Measurements from ENCODE around the gene SLC35A5.

GRCh38 chr3:112560307-112560706 is 1.5 kb upstream of the SLC35A5 start:
- TF ChIP-seq, protein P1, sequence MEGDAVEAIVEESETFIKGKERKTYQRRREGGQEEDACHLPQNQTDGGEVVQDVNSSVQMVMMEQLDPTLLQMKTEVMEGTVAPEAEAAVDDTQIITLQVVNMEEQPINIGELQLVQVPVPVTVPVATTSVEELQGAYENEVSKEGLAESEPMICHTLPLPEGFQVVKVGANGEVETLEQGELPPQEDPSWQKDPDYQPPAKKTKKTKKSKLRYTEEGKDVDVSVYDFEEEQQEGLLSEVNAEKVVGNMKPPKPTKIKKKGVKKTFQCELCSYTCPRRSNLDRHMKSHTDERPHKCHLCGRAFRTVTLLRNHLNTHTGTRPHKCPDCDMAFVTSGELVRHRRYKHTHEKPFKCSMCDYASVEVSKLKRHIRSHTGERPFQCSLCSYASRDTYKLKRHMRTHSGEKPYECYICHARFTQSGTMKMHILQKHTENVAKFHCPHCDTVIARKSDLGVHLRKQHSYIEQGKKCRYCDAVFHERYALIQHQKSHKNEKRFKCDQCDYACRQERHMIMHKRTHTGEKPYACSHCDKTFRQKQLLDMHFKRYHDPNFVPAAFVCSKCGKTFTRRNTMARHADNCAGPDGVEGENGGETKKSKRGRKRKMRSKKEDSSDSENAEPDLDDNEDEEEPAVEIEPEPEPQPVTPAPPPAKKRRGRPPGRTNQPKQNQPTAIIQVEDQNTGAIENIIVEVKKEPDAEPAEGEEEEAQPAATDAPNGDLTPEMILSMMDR (IDR thresholded peaks at IDR 0.05): no peak
- no peak for TF ChIP-seq POLR2A (IDR thresholded peaks at IDR 0.05)
